ENCODE measurements around the gene HMGN4. TPM values are rescaled to one million over a fixed set of nuclear protein-coding genes. Genes with fewer than 3 reads are reported as not detected.

HMGN4 gene
- total RNA-seq = 62.9 and 71.2 TPM in 2 replicates

DNA sequence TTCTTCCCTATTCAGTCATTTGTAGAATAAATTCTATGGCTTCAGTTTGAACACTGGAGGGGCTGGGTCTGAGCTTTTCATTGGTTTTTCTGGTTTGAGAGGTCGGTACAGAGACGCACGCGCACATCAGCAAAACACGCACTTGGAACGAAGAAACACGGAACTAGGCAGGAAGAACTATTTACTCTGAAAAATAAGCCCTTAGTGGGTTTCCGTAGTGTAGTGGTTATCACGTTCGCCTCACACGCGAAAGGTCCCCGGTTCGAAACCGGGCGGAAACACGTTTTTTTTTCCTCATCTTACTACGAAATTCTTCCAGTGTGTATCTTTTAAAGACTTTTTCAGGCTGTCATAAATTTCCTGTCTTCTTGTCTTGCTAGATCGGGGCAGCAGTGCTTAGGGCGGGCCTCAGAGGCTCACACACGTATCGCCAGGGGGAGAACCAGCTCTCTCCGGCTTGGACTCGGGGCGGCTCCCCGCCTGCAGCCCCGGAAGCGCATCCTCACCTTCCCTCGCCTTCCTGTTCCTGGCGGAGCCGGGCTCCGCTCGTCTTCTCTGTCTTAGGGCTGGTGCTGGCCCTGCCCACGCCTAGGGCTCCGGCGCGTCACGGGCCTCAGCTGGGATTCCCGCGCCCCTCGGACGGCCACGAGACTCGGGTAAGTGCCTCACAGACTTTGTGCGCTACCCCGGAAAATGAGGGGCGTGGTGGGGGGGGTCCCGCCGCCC is at the start of gene HMGN4:
TSS of gene HMGN4 (plus strand) at position 521 of the 726 bp plus-strand sequence. CDS start 6,841 bp downstream, outside the sequence.

DNA sequence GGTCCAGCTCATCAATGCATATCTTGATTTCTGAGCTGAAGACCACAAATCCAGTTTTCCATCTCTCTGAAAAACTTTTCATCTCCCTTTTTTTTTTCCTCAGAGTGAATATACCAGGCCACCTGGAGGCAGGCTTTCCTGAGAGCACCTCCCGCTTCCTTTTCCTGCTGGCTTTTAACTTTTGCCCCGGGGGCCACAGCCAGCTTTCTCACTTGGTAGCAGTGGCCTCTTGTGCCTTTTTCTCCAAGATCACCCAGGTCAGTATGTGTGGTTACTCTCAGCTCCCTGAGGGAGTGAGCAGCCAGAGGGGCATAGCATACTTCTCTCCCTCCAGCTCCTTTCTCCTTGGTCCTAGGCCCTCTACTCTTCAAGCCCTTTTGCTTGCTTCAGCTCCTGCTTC is 38.1 kb upstream of the HMGN4 start, which contains the start of gene BTN1A1:
TSS of gene BTN1A1 (plus strand) at position 202 of the 400 bp plus-strand sequence. CDS start 984 bp downstream, outside the sequence.

Other genes starting within 250 kb of the HMGN4 start
- 18.5 and 24.8 TPM in 2 replicates for gene BTN3A2, start 173.2 kb upstream of the HMGN4 start, total RNA-seq
- gene BTN2A2, start 155.3 kb upstream of the HMGN4 start, total RNA-seq = 6.9 and 13.2 TPM in 2 replicates
- gene BTN3A1, start 136.1 kb upstream of the HMGN4 start, total RNA-seq = 9.4 and 11.9 TPM in 2 replicates
- gene BTN3A3, start 97.9 kb upstream of the HMGN4 start, total RNA-seq = 9.6 and 13.2 TPM in 2 replicates
- gene BTN2A1, start 80.4 kb upstream of the HMGN4 start, total RNA-seq = 9.2 and 10.0 TPM in 2 replicates
- not detected in 2 replicates for gene BTN1A1, start 38.1 kb upstream of the HMGN4 start, total RNA-seq
- gene ABT1, start 58.6 kb downstream of the HMGN4 start, total RNA-seq = 18.5 and 19.6 TPM in 2 replicates
- 16.6 and 22.3 TPM in 2 replicates for gene ZNF322, start 121.4 kb downstream of the HMGN4 start, total RNA-seq